ENCODE data around the gene RAET1E. TPM values are rescaled to one million over a fixed set of nuclear protein-coding genes. Genes with fewer than 3 reads are reported as not detected.

Gene RAET1E
- total RNA-seq, 1 experiment from 2014 or later: not detected

DNA sequence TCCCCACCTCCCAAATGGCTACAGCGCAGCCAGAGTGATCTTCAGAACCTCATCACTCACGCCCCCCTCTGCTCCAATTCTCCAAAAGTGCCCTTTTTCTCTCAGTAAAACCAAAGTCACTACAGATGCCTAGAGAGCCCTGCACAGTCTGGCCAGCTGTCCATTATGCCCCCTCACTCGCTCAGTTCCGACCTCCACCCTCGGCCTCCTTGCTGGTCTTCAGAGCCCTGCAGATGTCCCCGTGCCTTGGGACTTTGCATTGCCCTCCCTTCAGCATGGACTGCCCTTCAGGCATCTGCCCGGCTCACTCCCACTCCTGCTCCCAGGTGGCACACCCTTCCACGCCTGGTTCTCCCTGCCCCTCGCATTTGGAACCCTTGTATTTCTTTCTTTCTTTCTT, 1.1 kb upstream of the RAET1E start:
- Mint-ChIP-seq H3K4me1 (peaks cover 3 to 9% of the 10 kb centered on the region in 2 experiments; a peak in 3 of 4 replicates), H3K9me3 (no peaks in the 10 kb centered on the region), H3K4me3 (no peak overlapping the region; a peak in 1 of 5 replicates), H3K36me3 (ENCODE audit: insufficient read depth in 1 of 3, low read depth in 3 of 3) (no peaks in the 10 kb centered on the region), H3K27ac (no peak overlapping the region; a peak in 1 of 7 replicates), H3K27me3 (ENCODE audit: low read depth) (peaks cover 31% of the 10 kb centered on the region)
- no peak overlapping the region for H4K91ac ChIP-seq (ENCODE audit: insufficient read length, low read depth, low read length)
- no peaks in the 10 kb centered on the region for H3K79me2 ChIP-seq (ENCODE audit: insufficient read depth, low read length)
- no peak overlapping the region for H4K5ac ChIP-seq (ENCODE audit: insufficient read length, low read depth, low read length)
- H4K20me1 ChIP-seq (ENCODE audit: control insufficient read depth, insufficient read depth, insufficient read length): no peaks in the 10 kb centered on the region
- no peaks in the 10 kb centered on the region for H3K9me3 ChIP-seq (ENCODE audit: control insufficient read depth, low read depth, low read length)
- H2BK12ac ChIP-seq (ENCODE audit: insufficient read length, low read depth, low read length): no peak overlapping the region
- no peak overlapping the region for H3K4ac ChIP-seq (ENCODE audit: low read depth, low read length)
- TF ChIP-seq, protein P1, sequence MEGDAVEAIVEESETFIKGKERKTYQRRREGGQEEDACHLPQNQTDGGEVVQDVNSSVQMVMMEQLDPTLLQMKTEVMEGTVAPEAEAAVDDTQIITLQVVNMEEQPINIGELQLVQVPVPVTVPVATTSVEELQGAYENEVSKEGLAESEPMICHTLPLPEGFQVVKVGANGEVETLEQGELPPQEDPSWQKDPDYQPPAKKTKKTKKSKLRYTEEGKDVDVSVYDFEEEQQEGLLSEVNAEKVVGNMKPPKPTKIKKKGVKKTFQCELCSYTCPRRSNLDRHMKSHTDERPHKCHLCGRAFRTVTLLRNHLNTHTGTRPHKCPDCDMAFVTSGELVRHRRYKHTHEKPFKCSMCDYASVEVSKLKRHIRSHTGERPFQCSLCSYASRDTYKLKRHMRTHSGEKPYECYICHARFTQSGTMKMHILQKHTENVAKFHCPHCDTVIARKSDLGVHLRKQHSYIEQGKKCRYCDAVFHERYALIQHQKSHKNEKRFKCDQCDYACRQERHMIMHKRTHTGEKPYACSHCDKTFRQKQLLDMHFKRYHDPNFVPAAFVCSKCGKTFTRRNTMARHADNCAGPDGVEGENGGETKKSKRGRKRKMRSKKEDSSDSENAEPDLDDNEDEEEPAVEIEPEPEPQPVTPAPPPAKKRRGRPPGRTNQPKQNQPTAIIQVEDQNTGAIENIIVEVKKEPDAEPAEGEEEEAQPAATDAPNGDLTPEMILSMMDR (conservative IDR thresholded peaks at IDR 0.05): no peak
- no peak overlapping the region for H4K8ac ChIP-seq (replicated peaks; ENCODE audit: insufficient read length, low read depth, low read length)
- no peak overlapping the region for H2BK20ac ChIP-seq (ENCODE audit: low read depth, low read length, poor library complexity, severe bottlenecking)
- no peaks in the 10 kb centered on the region; the same call in 1 of the 2 replicates for H3K27me3 ChIP-seq (ENCODE audit: insufficient read depth, low read length)
- H3K23ac ChIP-seq (ENCODE audit: insufficient read length, low read depth, low read length): no peak overlapping the region
- no peak overlapping the region for H3K56ac ChIP-seq (ENCODE audit: insufficient read length, low read depth, low read length)
- H2BK120ac ChIP-seq (ENCODE audit: low read depth, low read length, poor library complexity, severe bottlenecking): no peak overlapping the region
- H2BK5ac ChIP-seq (ENCODE audit: insufficient read length, low read length): no peak overlapping the region
- no peak overlapping the region for H3K9ac ChIP-seq (ENCODE audit: extremely low read depth, insufficient read length, low read length)
- no peaks in the 10 kb centered on the region for H3K79me1 ChIP-seq (ENCODE audit: insufficient read depth, low read depth, low read length, poor library complexity, severe bottlenecking)
- no CpG with 5 or more reads among the region's 9 CpGs for WGBS (ENCODE audit: extremely low coverage, insufficient read length, low lambda C conversion rate)
- H3K27ac ChIP-seq (ENCODE audit: insufficient read length, low read depth, low read length): no peak overlapping the region
- H2AK5ac ChIP-seq (ENCODE audit: insufficient read length, low read length): no peak overlapping the region
- no peak overlapping the region for H3K14ac ChIP-seq (ENCODE audit: insufficient read depth, low read length)
- H2AFZ ChIP-seq (ENCODE audit: low read length): no peak overlapping the region
- H2BK15ac ChIP-seq (ENCODE audit: low read depth, low read length): no peak overlapping the region
- H3T11ph ChIP-seq (ENCODE audit: low read length): no peak overlapping the region
- no peak overlapping the region for H3K18ac ChIP-seq (ENCODE audit: insufficient read length, low read depth, low read length)
- H3K4me1 ChIP-seq (ENCODE audit: insufficient read depth, low read length): no peaks in the 10 kb centered on the region; the same call in 1 of the 2 replicates
- DNase-seq: no peak
- H3K23me2 ChIP-seq (ENCODE audit: insufficient read length, low read depth, low read length, poor library complexity, severe bottlenecking): no peaks in the 10 kb centered on the region
- no peak overlapping the region for H3K4me2 ChIP-seq (ENCODE audit: insufficient read depth, insufficient read length, low read length)
